Neural cell (in vitro differentiated cells): ENCODE measurements around the gene MAPK1. TPM values are rescaled to one million over a fixed set of nuclear protein-coding genes. Genes with fewer than 3 reads are reported as not detected.

Experiments used
- H2AFZ ChIP-seq: fragments of 200-600, 300-800 bp; sonication (generic), shearing (Covaris generic); 2 replicates; pipeline ENCODE4 v1.6.0; 2014; ENCODE audit warnings: low read depth, mild to moderate bottlenecking, antibody characterized with exemption, low read length, moderate library complexity
- H3F3A ChIP-seq: fragments of 200-600 bp; shearing (Covaris generic); 2 replicates; pipeline ENCODE4 v1.6.1; 2016; ENCODE audit warnings: mild to moderate bottlenecking, moderate library complexity, mixed read lengths, antibody characterized with exemption, low read length; ENCODE audit not compliant: insufficient read depth, poor library complexity, severe bottlenecking
- H3K27ac ChIP-seq: fragments of 200-600, 300-800 bp; sonication (generic), shearing (Covaris generic); 2 replicates; pipeline ENCODE4 v1.5.1; 2014; ENCODE audit warnings: mild to moderate bottlenecking, low read length, moderate library complexity
- H3K27me3 ChIP-seq: fragments of 300-800, 200-600 bp; sonication (generic), shearing (Covaris generic); 2 replicates; pipeline ENCODE4 v1.6.0; 2014; ENCODE audit warnings: mild to moderate bottlenecking, low read depth, low read length, moderate library complexity; ENCODE audit not compliant: insufficient read depth
- H3K36me3 ChIP-seq: fragments of 300-800, 200-600 bp; sonication (generic), shearing (Covaris generic); 2 replicates; pipeline ENCODE4 v1.5.1; 2014; ENCODE audit warnings: mild to moderate bottlenecking, antibody characterized with exemption, low read length, moderate library complexity; ENCODE audit not compliant: insufficient read depth
- H3K4me2 ChIP-seq: fragments of 300-800, 200-600 bp; sonication (generic), shearing (Covaris generic); 2 replicates; pipeline ENCODE4 v1.6.0; 2014; ENCODE audit warnings: mild to moderate bottlenecking, low read length
- H3K4me3 ChIP-seq: fragments of 300-800, 200-600 bp; sonication (generic), shearing (Covaris generic); 2 replicates; pipeline ENCODE4 v1.5.1; 2014; ENCODE audit warnings: mild to moderate bottlenecking, low read length, moderate library complexity
- H3K79me2 ChIP-seq: fragments of 200-600 bp; shearing (Covaris generic); replicated peaks from 2 replicates; pipeline ENCODE4 v1.6.0; 2014; ENCODE audit warnings: mild to moderate bottlenecking, low read length, moderate library complexity; ENCODE audit not compliant: insufficient read depth
- H3K9ac ChIP-seq: fragments of 300-800, 200-600 bp; sonication (generic), shearing (Covaris generic); 2 replicates; pipeline ENCODE4 v1.6.1; 2016; ENCODE audit warnings: mild to moderate bottlenecking, low read length, mixed read lengths
- H3K9me2 ChIP-seq: fragments of 200-600 bp; shearing (Covaris generic); 2 replicates; pipeline ENCODE4 v1.6.1; 2016; ENCODE audit warnings: mild to moderate bottlenecking, low read length, mixed read lengths; ENCODE audit not compliant: insufficient read depth
- H3K9me3 ChIP-seq: fragments of 200-600, 300-800 bp; sonication (generic), shearing (Covaris generic); 2 replicates; pipeline ENCODE4 v1.6.1; 2016; ENCODE audit warnings: mild to moderate bottlenecking, mixed run types, low read length, moderate library complexity, mixed read lengths
- H4K20me1 ChIP-seq: fragments of 200-600 bp; shearing (Covaris generic); 2 replicates; pipeline ENCODE4 v1.6.1; 2016; ENCODE audit warnings: mild to moderate bottlenecking, mixed run types; ENCODE audit not compliant: insufficient read depth
- EP300 ChIP-seq: fragments of 450-650 bp; conservative IDR thresholded peaks from 2 replicates; pipeline ENCODE4 v1.6.1; 2014; ENCODE audit warnings: antibody characterized with exemption, mild to moderate bottlenecking, moderate library complexity; ENCODE audit not compliant: poor library complexity, severe bottlenecking
- EZH2 ChIP-seq: fragments of 200-600, 300-800 bp; shearing (Covaris generic), sonication (generic); IDR thresholded peaks from 2 replicates; pipeline ENCODE4 v1.6.1; 2014; ENCODE audit warnings: antibody characterized with exemption, low read length, borderline replicate concordance, mild to moderate bottlenecking; ENCODE audit not compliant: insufficient read depth, poor library complexity, severe bottlenecking
- MXI1 ChIP-seq: fragments of 450-650 bp; conservative IDR thresholded peaks from 2 replicates; pipeline ENCODE4 v1.6.1; 2014; ENCODE audit warnings: antibody characterized with exemption, mild to moderate bottlenecking; ENCODE audit not compliant: poor library complexity, severe bottlenecking
- POLR2AphosphoS5 ChIP-seq: IDR thresholded peaks from 2 replicates; pipeline ENCODE4 v1.6.1; 2012
- RAD21 ChIP-seq: fragments of 450-650 bp; conservative IDR thresholded peaks from 2 replicates; pipeline ENCODE4 v1.6.1; 2014; ENCODE audit warnings: antibody characterized with exemption, mild to moderate bottlenecking, moderate library complexity
- SMC3 ChIP-seq: fragments of 450-650 bp; conservative IDR thresholded peaks from 2 replicates; pipeline ENCODE4 v1.6.1; 2014; ENCODE audit warnings: antibody characterized with exemption, mild to moderate bottlenecking, moderate library complexity; ENCODE audit not compliant: poor library complexity
- TAF1 ChIP-seq: IDR thresholded peaks from 2 replicates; pipeline ENCODE4 v1.6.1; 2012; ENCODE audit warnings: low read depth
- polyA plus RNA-seq: library from polyadenylated mRNA; depleted of rRNA; stranded (reverse); fragments of >200 nt; gene quantifications from 2 replicates; pipeline ENCODE4 v1.2.3, GENCODE V29; 2014
- TF ChIP-seq, protein P1 (sequence below): fragments of 450-650 bp; IDR thresholded peaks from 2 replicates; pipeline ENCODE4 v1.5.1; 2014; ENCODE audit warnings: antibody characterized with exemption, mild to moderate bottlenecking, moderate library complexity; ENCODE audit not compliant: poor library complexity, severe bottlenecking
- TF ChIP-seq, protein P2 (sequence below): IDR thresholded peaks from 2 replicates; pipeline ENCODE4 v1.6.1; 2012; ENCODE audit warnings: borderline replicate concordance

MAPK1 gene
- polyA plus RNA-seq, 1 donor from 2014 or later = 43.3 TPM

GRCh38 chr22:21834869-21835268 is 32.6 kb downstream of the MAPK1 start:
- Histone ChIP-seq H3K27ac (no peak overlapping the region), H3K79me2 (peaks cover 40% of the 10 kb centered on the region), H3K36me3 (no peaks in the 10 kb centered on the region), H3K9ac (no peak overlapping the region), H3K9me3 (no peaks in the 10 kb centered on the region), H3K27me3 (no peaks in the 10 kb centered on the region), H4K20me1 (no peaks in the 10 kb centered on the region), H3K4me2 (no peak overlapping the region), H3F3A (no peaks in the 10 kb centered on the region), H3K4me3 (no peak overlapping the region), H2AFZ (no peak overlapping the region), H3K9me2 (no peaks in the 10 kb centered on the region)
- no peak for TF ChIP-seq MXI1
- TF ChIP-seq, protein P1, sequence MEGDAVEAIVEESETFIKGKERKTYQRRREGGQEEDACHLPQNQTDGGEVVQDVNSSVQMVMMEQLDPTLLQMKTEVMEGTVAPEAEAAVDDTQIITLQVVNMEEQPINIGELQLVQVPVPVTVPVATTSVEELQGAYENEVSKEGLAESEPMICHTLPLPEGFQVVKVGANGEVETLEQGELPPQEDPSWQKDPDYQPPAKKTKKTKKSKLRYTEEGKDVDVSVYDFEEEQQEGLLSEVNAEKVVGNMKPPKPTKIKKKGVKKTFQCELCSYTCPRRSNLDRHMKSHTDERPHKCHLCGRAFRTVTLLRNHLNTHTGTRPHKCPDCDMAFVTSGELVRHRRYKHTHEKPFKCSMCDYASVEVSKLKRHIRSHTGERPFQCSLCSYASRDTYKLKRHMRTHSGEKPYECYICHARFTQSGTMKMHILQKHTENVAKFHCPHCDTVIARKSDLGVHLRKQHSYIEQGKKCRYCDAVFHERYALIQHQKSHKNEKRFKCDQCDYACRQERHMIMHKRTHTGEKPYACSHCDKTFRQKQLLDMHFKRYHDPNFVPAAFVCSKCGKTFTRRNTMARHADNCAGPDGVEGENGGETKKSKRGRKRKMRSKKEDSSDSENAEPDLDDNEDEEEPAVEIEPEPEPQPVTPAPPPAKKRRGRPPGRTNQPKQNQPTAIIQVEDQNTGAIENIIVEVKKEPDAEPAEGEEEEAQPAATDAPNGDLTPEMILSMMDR = no peak

DNA sequence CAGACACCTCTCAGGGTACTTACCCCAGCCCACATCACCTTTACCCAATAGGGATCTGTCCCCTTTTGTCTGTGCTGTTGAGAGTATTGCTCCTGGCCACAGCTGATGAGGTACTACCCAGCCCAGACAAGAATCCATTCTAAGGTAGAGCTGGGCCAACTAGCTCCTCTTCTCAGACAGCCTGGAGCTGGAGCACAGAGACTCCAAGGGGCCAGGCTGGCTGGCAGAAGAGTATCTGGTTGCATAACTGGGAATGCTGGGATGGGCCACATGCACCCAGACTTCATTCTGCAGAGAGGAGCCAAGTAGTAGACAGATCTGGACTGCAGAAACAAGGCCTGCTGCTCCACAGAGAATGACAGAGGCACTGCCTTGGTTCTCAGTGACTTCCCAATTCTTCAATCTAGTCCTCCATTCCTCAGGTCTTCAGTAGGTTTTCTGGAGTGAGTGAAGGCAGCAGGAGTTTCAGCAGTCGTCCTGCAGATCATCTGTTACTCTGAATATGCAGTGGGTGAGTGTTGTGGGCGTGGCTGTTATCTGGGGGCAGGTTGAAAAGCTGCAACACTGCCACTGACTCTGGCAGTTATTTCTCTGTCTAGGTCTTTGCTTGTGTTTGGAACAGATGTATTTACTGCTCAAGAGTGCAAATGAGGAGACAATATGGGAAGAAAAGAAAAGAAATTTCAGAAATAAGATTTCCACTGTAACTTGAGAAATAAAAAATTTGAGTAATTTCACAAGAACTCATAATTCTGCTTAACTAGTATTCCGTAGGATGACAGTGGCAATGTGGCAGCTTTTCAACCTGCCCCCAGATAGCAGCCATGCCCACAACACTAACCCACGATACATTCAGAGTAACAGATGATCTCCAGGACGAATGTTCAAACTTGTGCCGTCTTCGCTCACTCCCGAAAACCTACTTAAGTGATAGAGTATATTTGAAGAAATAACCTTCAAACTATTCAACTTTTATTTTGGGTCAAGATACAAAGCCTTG is 34.9 kb downstream of the MAPK1 start:
- peaks cover 55% of the 10 kb centered on the region for H3K79me2 ChIP-seq
- H3K36me3 ChIP-seq = no peaks in the 10 kb centered on the region
- TF ChIP-seq TAF1 = no peak
- no peak for TF ChIP-seq SMC3
- TF ChIP-seq EZH2 = no peak
- TF ChIP-seq, protein P2, sequence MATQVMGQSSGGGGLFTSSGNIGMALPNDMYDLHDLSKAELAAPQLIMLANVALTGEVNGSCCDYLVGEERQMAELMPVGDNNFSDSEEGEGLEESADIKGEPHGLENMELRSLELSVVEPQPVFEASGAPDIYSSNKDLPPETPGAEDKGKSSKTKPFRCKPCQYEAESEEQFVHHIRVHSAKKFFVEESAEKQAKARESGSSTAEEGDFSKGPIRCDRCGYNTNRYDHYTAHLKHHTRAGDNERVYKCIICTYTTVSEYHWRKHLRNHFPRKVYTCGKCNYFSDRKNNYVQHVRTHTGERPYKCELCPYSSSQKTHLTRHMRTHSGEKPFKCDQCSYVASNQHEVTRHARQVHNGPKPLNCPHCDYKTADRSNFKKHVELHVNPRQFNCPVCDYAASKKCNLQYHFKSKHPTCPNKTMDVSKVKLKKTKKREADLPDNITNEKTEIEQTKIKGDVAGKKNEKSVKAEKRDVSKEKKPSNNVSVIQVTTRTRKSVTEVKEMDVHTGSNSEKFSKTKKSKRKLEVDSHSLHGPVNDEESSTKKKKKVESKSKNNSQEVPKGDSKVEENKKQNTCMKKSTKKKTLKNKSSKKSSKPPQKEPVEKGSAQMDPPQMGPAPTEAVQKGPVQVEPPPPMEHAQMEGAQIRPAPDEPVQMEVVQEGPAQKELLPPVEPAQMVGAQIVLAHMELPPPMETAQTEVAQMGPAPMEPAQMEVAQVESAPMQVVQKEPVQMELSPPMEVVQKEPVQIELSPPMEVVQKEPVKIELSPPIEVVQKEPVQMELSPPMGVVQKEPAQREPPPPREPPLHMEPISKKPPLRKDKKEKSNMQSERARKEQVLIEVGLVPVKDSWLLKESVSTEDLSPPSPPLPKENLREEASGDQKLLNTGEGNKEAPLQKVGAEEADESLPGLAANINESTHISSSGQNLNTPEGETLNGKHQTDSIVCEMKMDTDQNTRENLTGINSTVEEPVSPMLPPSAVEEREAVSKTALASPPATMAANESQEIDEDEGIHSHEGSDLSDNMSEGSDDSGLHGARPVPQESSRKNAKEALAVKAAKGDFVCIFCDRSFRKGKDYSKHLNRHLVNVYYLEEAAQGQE = no peak
- no peak for TF ChIP-seq POLR2AphosphoS5
- no peak for TF ChIP-seq MXI1
- no peak for TF ChIP-seq RAD21
- TF ChIP-seq EP300 = no peak
- TF ChIP-seq, protein P1 = no peak
- H2AFZ ChIP-seq = no peak overlapping the region
- no peaks in the 10 kb centered on the region for H3F3A ChIP-seq
- no peaks in the 10 kb centered on the region for H3K9me2 ChIP-seq
- no peak overlapping the region for H3K9ac ChIP-seq
- H3K27ac ChIP-seq = no peak overlapping the region
- no peaks in the 10 kb centered on the region for H3K9me3 ChIP-seq
- H3K4me3 ChIP-seq = no peak overlapping the region
- H4K20me1 ChIP-seq = no peaks in the 10 kb centered on the region
- H3K27me3 ChIP-seq = no peaks in the 10 kb centered on the region
- H3K4me2 ChIP-seq = no peak overlapping the region
